CD14-positive monocyte (primary cell): Measurements from ENCODE around the gene KCNJ13. TPM values are rescaled to one million over a fixed set of nuclear protein-coding genes. Genes with fewer than 3 reads are reported as not detected.
"Not testable (repeated sequence)": the region's sequence is repeated elsewhere in the genome, so short reads cannot be mapped to it uniquely, and the experiment has no call there.

ENCODE experiments used
- DNase-seq, 3 donors: peaks; one replicate each; pipeline ENCODE4 v3.0.0-alpha.2; 2011 to 2022
- H2AFZ ChIP-seq: 2 replicates; pipeline ENCODE4 v1.6.0; 2012; ENCODE audit warnings: mild to moderate bottlenecking, low read depth, low read length, inconsistent platforms; ENCODE audit not compliant: insufficient read depth, poor library complexity, severe bottlenecking
- H3K27ac ChIP-seq, 2 donors: 1 replicate in 1 of 2; 2 replicates in 1 of 2; pipeline ENCODE4 v1.5.1; 2012 to 2013; ENCODE audit warnings: low read length in 2 of 2, control low read depth in 1 of 2, inconsistent platforms in 1 of 2, low read depth in 1 of 2, mild to moderate bottlenecking in 1 of 2
- H3K27me3 ChIP-seq, 2 donors: one replicate each; pipeline versions ENCODE4 v1.6.0 to v1.6.1; 2011 to 2013; ENCODE audit warnings: low read length in 2 of 2; ENCODE audit not compliant: control insufficient read depth in 2 of 2, insufficient read depth in 2 of 2
- H3K36me3 ChIP-seq, 2 donors: replicated peaks in 1 of 2; 1 replicate in 1 of 2; 2 replicates in 1 of 2; pipeline versions ENCODE4 v1.5.1 to v1.6.1; 2012 to 2013; ENCODE audit warnings: low read length in 2 of 2, control low read depth in 1 of 2, inconsistent platforms in 1 of 2, mild to moderate bottlenecking in 1 of 2; ENCODE audit not compliant: insufficient read depth in 2 of 2, control insufficient read depth in 1 of 2
- H3K4me1 ChIP-seq, 2 donors: 1 replicate in 1 of 2; 2 replicates in 1 of 2; pipeline versions ENCODE4 v1.5.1 to v1.6.1; 2012 to 2013; ENCODE audit warnings: low read length in 2 of 2, control low read depth in 1 of 2, inconsistent platforms in 1 of 2, mild to moderate bottlenecking in 1 of 2, moderate library complexity in 1 of 2; ENCODE audit not compliant: insufficient read depth in 2 of 2, control insufficient read depth in 1 of 2
- H3K4me2 ChIP-seq: replicated peaks from 2 replicates; pipeline ENCODE3; 2012; ENCODE audit warnings: low read length, moderate library complexity, mild to moderate bottlenecking; ENCODE audit not compliant: poor library complexity, severe bottlenecking; ENCODE audit errors: extremely low read depth
- H3K4me3 ChIP-seq, 3 experiments: fragments of 200-600 bp in 1 of 3; sonication (generic) in 1 of 3; replicated peaks in 1 of 3; 1 replicate in 2 of 3; 2 replicates in 1 of 3; pipeline ENCODE4 v1.5.1; 2011 to 2013; ENCODE audit warnings: low read length in 3 of 3, mild to moderate bottlenecking in 3 of 3, control low read depth in 2 of 3, low read depth in 2 of 3, inconsistent platforms in 1 of 3, moderate library complexity in 1 of 3
- H3K79me2 ChIP-seq: 2 replicates; pipeline ENCODE4 v1.6.0; 2012; ENCODE audit warnings: mild to moderate bottlenecking, control low read depth, inconsistent platforms, low read length, moderate library complexity; ENCODE audit not compliant: insufficient read depth
- H3K9ac ChIP-seq: 2 replicates; pipeline ENCODE4 v1.6.0; 2017; ENCODE audit warnings: low read length, mild to moderate bottlenecking; ENCODE audit not compliant: insufficient read depth, poor library complexity, severe bottlenecking
- H3K9me3 ChIP-seq, 2 donors: replicated peaks in 1 of 2; 1 replicate in 1 of 2; 2 replicates in 1 of 2; pipeline versions ENCODE4 v1.5.1 to v1.6.1; 2012 to 2013; ENCODE audit warnings: low read length in 2 of 2, control low read depth in 1 of 2; ENCODE audit not compliant: control insufficient read depth in 1 of 2, insufficient read depth in 1 of 2
- H4K20me1 ChIP-seq: 2 replicates; pipeline ENCODE4 v1.6.0; 2012; ENCODE audit warnings: mild to moderate bottlenecking, low read length, control low read depth, moderate library complexity; ENCODE audit not compliant: insufficient read depth
- H3K27ac Mint-ChIP-seq, 7 donors: one replicate each; pipeline ENCODE4 v1.8.0; 2020; ENCODE audit warnings: mild to moderate bottlenecking in 7 of 7, mixed read lengths in 7 of 7, moderate library complexity in 6 of 7, inconsistent platforms in 2 of 7
- H3K27me3 Mint-ChIP-seq, 3 donors: one replicate each; pipeline ENCODE4 v1.8.0; 2021 to 2022; ENCODE audit warnings: low read depth in 3 of 3, mild to moderate bottlenecking in 3 of 3, mixed read lengths in 3 of 3, moderate library complexity in 3 of 3, inconsistent platforms in 1 of 3
- H3K36me3 Mint-ChIP-seq, 2 donors: one replicate each; pipeline ENCODE4 v1.8.0; 2020; ENCODE audit warnings: mixed read lengths in 2 of 2, inconsistent platforms in 1 of 2, mild to moderate bottlenecking in 1 of 2
- H3K4me1 Mint-ChIP-seq: one replicate; pipeline ENCODE4 v1.8.0; 2020; ENCODE audit warnings: mild to moderate bottlenecking, mixed read lengths
- H3K4me3 Mint-ChIP-seq, 2 donors: one replicate each; pipeline ENCODE4 v1.8.0; 2020; ENCODE audit warnings: mild to moderate bottlenecking in 2 of 2, mixed read lengths in 2 of 2, moderate library complexity in 1 of 2
- H3K9me3 Mint-ChIP-seq, 7 donors: one replicate each; pipeline ENCODE4 v1.8.0; 2020 to 2022; ENCODE audit warnings: mixed read lengths in 7 of 7, mild to moderate bottlenecking in 6 of 7, moderate library complexity in 6 of 7, inconsistent platforms in 2 of 7
- WGBS: methylation state at CpG from one replicate; pipeline ENCODE4 v1.1.5; 2013; ENCODE audit warnings: missing lambda C conversion rate; ENCODE audit not compliant: insufficient coverage; 5-methylcytosine and 5-hydroxymethylcytosine counted together
- intact Hi-C, 2 donors: fragments of 100-400 bp; cut with micrococcal nuclease; formaldehyde crosslinking; loops; one replicate each; pipeline versions ENCODE4 v1.15.0 to v1.15.1; 2023
- polyA plus RNA-seq, 3 donors: library from polyadenylated mRNA; depleted of rRNA in 1 of 3; unstranded in 2 of 3; stranded (reverse) in 1 of 3; fragments of 300-500 nt in 2 of 3; fragments of >200 nt in 1 of 3; fragmentation: Illumina TruSeq in 2 of 3; gene quantifications; 1 replicate in 2 of 3; 2 replicates in 1 of 3; pipeline ENCODE4 v1.2.3, GENCODE V29; 2012 to 2021
- TF ChIP-seq, protein P1 (sequence below): fragments of 200-600 bp; IDR thresholded peaks from one replicate; pipeline ENCODE4 v1.8.0; 2022; ENCODE audit warnings: antibody characterized with exemption, mild to moderate bottlenecking

The KCNJ13 gene
- polyA plus RNA-seq, 3 donors, result not detected

DNA sequence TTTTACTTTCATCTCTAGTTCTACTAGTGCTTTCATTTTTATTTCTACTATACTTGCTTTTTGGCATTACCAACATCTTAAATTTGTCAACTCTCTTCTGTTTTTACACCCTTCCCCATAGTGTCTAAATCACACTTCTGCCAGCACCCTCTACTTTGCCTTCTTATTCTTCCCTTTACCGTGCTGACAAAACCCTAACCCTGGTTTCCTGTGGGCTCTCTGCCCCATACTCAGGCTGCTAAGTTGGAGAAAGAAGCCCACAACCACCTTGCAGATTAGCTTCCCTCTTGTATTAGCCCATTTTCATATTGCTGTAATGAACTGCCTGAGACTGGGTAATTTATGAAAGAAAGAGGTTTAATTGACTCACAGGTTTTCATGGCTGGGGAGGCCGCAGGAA is 54.5 kb downstream of the KCNJ13 start:
- peak overlapping the region in 1 of 2 donors; percentile 14 for H3K27ac ChIP-seq
- peaks cover 63 to 87% of the 10 kb centered on the region in 2 donors for H3K36me3 ChIP-seq
- Mint-ChIP-seq H3K9me3 (peaks cover 0 to 8% (median 3%) of the 10 kb centered on the region in 7 donors), H3K36me3 (peaks cover 56 to 77% of the 10 kb centered on the region in 2 donors), H3K4me3 (no peak overlapping the region), H3K27me3 (no peaks in the 10 kb centered on the region), H3K4me1 (peaks cover 10% of the 10 kb centered on the region), H3K27ac (peak overlapping the region in 6 of 7 donors; percentile 4 to 79 (median 43))
- intact Hi-C loops, result no loop called here
- no peaks in the 10 kb centered on the region for H3K9me3 ChIP-seq
- H2AFZ ChIP-seq, result no peak overlapping the region
- no peak for DNase-seq
- H3K9ac ChIP-seq, result no peak overlapping the region
- no peaks in the 10 kb centered on the region for H3K4me1 ChIP-seq
- H3K27me3 ChIP-seq, result no peaks in the 10 kb centered on the region
- H3K4me2 ChIP-seq, result no peak overlapping the region
- H4K20me1 ChIP-seq, result peaks cover 79% of the 10 kb centered on the region
- no peak overlapping the region for H3K4me3 ChIP-seq
- TF ChIP-seq, protein P1, sequence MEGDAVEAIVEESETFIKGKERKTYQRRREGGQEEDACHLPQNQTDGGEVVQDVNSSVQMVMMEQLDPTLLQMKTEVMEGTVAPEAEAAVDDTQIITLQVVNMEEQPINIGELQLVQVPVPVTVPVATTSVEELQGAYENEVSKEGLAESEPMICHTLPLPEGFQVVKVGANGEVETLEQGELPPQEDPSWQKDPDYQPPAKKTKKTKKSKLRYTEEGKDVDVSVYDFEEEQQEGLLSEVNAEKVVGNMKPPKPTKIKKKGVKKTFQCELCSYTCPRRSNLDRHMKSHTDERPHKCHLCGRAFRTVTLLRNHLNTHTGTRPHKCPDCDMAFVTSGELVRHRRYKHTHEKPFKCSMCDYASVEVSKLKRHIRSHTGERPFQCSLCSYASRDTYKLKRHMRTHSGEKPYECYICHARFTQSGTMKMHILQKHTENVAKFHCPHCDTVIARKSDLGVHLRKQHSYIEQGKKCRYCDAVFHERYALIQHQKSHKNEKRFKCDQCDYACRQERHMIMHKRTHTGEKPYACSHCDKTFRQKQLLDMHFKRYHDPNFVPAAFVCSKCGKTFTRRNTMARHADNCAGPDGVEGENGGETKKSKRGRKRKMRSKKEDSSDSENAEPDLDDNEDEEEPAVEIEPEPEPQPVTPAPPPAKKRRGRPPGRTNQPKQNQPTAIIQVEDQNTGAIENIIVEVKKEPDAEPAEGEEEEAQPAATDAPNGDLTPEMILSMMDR, result no peak
- peaks cover 79% of the 10 kb centered on the region for H3K79me2 ChIP-seq
- WGBS, result 50% methylated on average over 2 of the region's 2 CpGs

DNA sequence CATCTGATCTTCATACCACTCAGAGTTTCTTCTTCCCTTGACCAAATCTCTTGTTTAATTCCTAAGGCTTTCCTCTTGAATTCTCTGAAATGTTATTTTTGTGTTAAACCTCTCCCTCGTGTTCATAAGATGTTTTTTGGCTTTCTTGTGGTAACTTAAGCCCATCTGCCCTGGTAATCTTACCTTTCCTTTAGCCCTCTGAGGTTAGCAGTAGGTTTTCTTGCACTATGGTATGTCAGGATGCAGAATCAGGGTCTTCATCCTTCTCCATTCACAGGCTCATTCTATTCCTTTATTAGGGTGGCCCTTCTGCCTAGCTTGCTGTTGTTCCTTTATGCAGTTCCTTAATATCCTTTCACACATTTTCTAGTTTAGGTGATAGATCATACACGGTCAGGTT is 55.1 kb downstream of the KCNJ13 start:
- Histone ChIP-seq H3K4me3 (no peak overlapping the region), H2AFZ (no peak overlapping the region), H3K79me2 (peaks cover 84% of the 10 kb centered on the region), H4K20me1 (peaks cover 81% of the 10 kb centered on the region), H3K27ac (peak overlapping the region in 1 of 2 donors; percentile 14), H3K36me3 (peaks cover 64 to 87% of the 10 kb centered on the region in 2 donors), H3K9ac (no peak overlapping the region), H3K9me3 (no peaks in the 10 kb centered on the region), H3K4me1 (no peaks in the 10 kb centered on the region), H3K4me2 (no peak overlapping the region), H3K27me3 (no peaks in the 10 kb centered on the region)
- TF ChIP-seq, protein P1, result no peak
- Mint-ChIP-seq H3K4me1 (peaks cover 10% of the 10 kb centered on the region), H3K4me3 (no peak overlapping the region), H3K27me3 (no peaks in the 10 kb centered on the region), H3K9me3 (peaks cover 0 to 8% (median 3%) of the 10 kb centered on the region in 7 donors), H3K27ac (peak overlapping the region in 1 of 7 donors; percentile 29), H3K36me3 (peaks cover 58 to 80% of the 10 kb centered on the region in 2 donors)
- intact Hi-C loops, result no loop called here
- WGBS, result no CpG with 5 or more reads among the region's 2 CpGs
- DNase-seq, result no peak

DNA sequence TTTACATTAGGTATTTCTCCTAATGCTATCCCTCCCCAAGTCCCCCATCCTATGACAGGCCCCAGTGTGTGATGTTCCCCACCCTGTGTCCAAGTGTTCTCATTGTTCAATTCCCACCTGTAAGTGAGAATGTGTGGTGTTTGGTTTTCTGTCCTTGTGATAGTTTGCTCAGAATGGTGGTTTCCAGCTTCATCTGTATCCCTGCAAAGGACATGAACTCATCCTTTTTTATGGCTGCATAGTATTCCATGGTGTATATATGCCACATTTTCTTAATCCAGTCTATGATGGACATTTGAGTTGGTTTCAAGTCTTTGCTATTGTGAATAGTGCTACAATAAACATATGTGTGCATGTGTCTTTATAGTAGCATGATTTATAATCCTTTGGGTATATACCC is 56.3 kb downstream of the KCNJ13 start:
- H3K27ac Mint-ChIP-seq, result peak overlapping the region in 2 of 7 donors; percentile 11 to 39
- H3K4me1 Mint-ChIP-seq, result peaks cover 10% of the 10 kb centered on the region
- H3K27me3 Mint-ChIP-seq, H2AFZ ChIP-seq, H3K27ac ChIP-seq, intact Hi-C loops, H3K4me3 ChIP-seq, DNase-seq, H3K9me3 ChIP-seq, H3K4me1 ChIP-seq, H3K27me3 ChIP-seq, H3K9me3 Mint-ChIP-seq, H3K9ac ChIP-seq, H3K4me3 Mint-ChIP-seq, H3K4me2 ChIP-seq: not testable (repeated sequence)
- H3K36me3 Mint-ChIP-seq, result peaks cover 53 to 75% of the 10 kb centered on the region in 2 donors
- peaks cover 52 to 84% of the 10 kb centered on the region in 2 donors for H3K36me3 ChIP-seq
- H3K79me2 ChIP-seq, result peaks cover 85% of the 10 kb centered on the region
- H4K20me1 ChIP-seq, result peaks cover 83% of the 10 kb centered on the region
